Measurements from ENCODE around the gene GPR137.

The GPR137 gene

GRCh38 chr11:64248578-64248977, 37.1 kb upstream of the GPR137 start:
- TF ChIP-seq NFRKB (IDR thresholded peaks at IDR 0.05) (no peak), BHLHE40 (IDR thresholded peaks at IDR 0.05; ENCODE audit: borderline replicate concordance) (no peak)
- DNase-seq (ENCODE audit: extremely low spot score), result no peak
- POLR2A ChIA-PET, result interaction anchor here (3.8 to 8.9 kb wide), 3 partner anchors 9 to 21 kb away, joined by 18 to 78 read pairs (median 59); partner anchors contain the start of genes DNAJC4 and VEGFB
- CTCF ChIA-PET, result interaction anchor here (2.2 kb wide), 1 partner anchor 56 kb away, joined by 7 read pairs; no protein-coding TSS in a partner anchor

DNA sequence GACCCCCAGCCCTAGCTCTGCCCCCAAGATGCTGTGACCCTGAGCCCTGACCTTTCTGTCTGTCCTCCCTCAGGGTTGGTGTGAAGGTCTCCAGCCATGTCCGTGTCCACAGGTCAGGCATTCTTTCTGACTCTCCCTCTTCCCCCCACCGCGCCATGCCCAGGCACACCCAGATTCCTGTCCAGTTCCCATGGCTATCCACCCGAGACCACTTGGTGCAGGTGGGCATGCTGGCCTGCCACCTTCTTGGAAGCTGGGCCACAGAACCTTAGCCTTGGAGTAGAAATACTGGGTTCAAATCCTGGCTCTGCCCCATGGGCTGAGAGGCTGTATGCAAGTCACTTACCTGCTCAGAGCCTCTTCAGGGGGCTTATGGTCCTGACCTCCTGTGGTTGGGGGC, 36.6 kb upstream of the GPR137 start:
- TF ChIP-seq ZNF384 (IDR thresholded peaks at IDR 0.05) (no peak), LEF1 (IDR thresholded peaks at IDR 0.05; ENCODE audit: borderline replicate concordance) (no peak), L3MBTL2 (conservative IDR thresholded peaks at IDR 0.05) (no peak), HDGF (IDR thresholded peaks at IDR 0.05; ENCODE audit: borderline replicate concordance) (no peak), BHLHE40 (IDR thresholded peaks at IDR 0.05; ENCODE audit: borderline replicate concordance) (no peak), TARDBP (IDR thresholded peaks at IDR 0.05) (no peak), SUZ12 (IDR thresholded peaks at IDR 0.05) (no peak), CTBP1 (IDR thresholded peaks at IDR 0.05; ENCODE audit: borderline replicate concordance) (no peak), FOXM1 (IDR thresholded peaks at IDR 0.05; ENCODE audit: borderline replicate concordance) (no peak), FOXK2 (IDR thresholded peaks at IDR 0.05) (no peak), ELF4 (IDR thresholded peaks at IDR 0.05) (no peak), ARNT (IDR thresholded peaks at IDR 0.05) (no peak), FOXA1 (IDR thresholded peaks at IDR 0.05) (no peak), NFRKB (IDR thresholded peaks at IDR 0.05) (no peak), SP1 (IDR thresholded peaks at IDR 0.05) (no peak)
- TF ChIP-seq, protein P1, sequence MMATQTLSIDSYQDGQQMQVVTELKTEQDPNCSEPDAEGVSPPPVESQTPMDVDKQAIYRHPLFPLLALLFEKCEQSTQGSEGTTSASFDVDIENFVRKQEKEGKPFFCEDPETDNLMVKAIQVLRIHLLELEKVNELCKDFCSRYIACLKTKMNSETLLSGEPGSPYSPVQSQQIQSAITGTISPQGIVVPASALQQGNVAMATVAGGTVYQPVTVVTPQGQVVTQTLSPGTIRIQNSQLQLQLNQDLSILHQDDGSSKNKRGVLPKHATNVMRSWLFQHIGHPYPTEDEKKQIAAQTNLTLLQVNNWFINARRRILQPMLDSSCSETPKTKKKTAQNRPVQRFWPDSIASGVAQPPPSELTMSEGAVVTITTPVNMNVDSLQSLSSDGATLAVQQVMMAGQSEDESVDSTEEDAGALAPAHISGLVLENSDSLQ (IDR thresholded peaks at IDR 0.05), result no peak
- no peak for DNase-seq (ENCODE audit: extremely low spot score)
- ChIA-PET CTCF (interaction anchor here (2.2 kb wide), 1 partner anchor 55 kb away, joined by 7 read pairs; no protein-coding TSS in a partner anchor), POLR2A (interaction anchor here (1.7 to 8.9 kb wide), 3 partner anchors 13 to 21 kb away, joined by 8 to 78 read pairs (median 59); partner anchors contain the start of genes DNAJC4 and VEGFB)

DNA sequence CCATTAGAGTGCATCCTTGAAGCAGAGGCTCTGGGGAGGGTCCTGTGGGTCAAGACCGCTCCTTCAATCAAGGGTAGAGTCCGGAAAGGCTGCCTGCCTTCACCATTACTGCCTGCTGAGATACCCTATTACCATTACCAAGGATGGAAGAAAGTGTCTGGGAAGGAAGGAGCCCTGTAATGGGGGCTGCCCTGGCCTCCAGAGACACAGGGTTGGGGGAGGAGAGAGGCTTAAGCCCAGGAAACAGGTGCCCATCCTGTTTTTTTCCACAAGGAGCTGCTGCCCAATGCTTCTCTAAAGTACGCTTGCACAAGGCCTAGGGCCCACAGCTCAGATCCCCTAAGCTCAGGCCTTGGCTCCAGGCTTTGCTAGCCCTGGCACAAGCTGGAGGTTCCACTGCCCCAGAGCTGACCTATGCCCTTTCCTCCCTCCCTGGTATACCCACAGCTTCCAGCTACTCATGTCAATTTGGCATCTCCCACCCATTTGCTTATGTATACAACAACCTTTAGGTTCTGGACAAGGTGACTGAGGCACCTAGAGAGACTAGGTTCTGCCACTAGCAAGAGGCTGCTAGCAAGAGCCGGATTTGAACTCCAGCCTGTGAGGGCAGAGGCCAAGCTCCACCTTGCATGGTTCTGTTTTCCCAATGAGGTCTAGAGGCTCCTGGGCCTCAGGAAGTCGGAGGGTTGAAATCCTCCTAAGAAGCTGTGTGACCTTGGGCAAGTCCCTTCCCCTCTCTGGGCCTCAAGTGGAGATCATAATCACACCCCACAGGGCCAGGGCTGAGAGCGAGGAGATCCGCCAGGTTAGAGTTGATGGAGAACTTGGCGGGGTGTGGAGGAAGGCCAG, 35.9 kb upstream of the GPR137 start:
- no peak for TF ChIP-seq LEF1 (IDR thresholded peaks at IDR 0.05; ENCODE audit: borderline replicate concordance)
- no peak for DNase-seq (ENCODE audit: extremely low spot score)
- CTCF ChIA-PET, result interaction anchor here (0.7 to 3.3 kb wide), 4 partner anchors 16 to 68 kb away, joined by 3 to 14 read pairs (median 5); partner anchors contain the start of gene FERMT3
- POLR2A ChIA-PET, result interaction anchor here (0.6 to 8.9 kb wide), 7 partner anchors 8 to 68 kb away, joined by 3 to 78 read pairs (median 5); partner anchors contain the start of genes FKBP2, PRDX5, STIP1 and TRMT112

DNA sequence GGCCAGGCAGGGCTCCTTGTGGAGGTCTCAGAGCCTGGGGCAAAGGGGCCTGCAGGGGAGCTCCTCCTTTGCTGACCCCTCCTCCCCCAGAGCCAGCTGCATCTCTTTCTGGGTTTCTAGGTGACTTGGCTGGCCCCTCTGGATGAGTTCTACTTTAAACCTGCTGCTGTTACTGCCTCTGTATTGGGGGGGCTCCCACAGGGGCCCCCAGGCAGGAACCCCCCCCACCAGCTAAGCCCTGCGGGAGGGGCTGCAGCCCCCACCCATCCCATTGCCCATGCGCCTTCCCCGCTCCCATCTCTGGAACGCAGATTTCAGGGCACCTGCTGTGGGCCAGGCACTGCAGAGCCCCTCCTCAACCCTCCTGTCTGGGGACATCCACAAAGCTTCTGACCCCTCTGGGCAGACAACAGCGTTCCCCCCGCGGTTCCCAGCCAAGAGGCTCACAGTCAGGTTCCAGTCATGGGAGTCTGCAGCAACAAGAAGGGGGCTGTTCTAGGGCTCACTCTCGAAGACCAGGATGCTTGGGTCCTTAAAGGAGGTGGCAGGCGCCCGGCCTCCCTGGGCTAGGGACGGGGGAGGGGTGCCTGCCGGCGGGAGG, 35.1 kb upstream of the GPR137 start:
- POLR2A ChIA-PET, result interaction anchor here (0.6 to 8.9 kb wide), 8 partner anchors 9 to 85 kb away, joined by 3 to 78 read pairs (median 4); partner anchors contain the start of genes FKBP2, PRDX5, STIP1 and TRMT112
- CTCF ChIA-PET, result interaction anchor here (0.6 to 3.3 kb wide), 7 partner anchors 17 to 54 kb away, joined by 3 to 14 read pairs (median 7); partner anchors contain the start of genes ESRRA and FERMT3
- DNase-seq (ENCODE audit: extremely low spot score), result no peak
- no peak for TF ChIP-seq CTBP1 (IDR thresholded peaks at IDR 0.05; ENCODE audit: borderline replicate concordance)
- TF ChIP-seq ZNF384 (IDR thresholded peaks at IDR 0.05), result no peak
- no peak for TF ChIP-seq BHLHE40 (IDR thresholded peaks at IDR 0.05; ENCODE audit: borderline replicate concordance)

GRCh38 chr11:64251016-64251752, 34.5 kb upstream of the GPR137 start, which contains the start of gene PLCB3:
PLCB3 (plus strand) TSS chr11:64251530; CDS start chr11:64251650, 120 bp downstream.
- DNase-seq (ENCODE audit: extremely low spot score), result peak; percentile 83
- POLR2A ChIA-PET, result interaction anchor here (0.8 to 8.9 kb wide), 7 partner anchors 12 to 86 kb away, joined by 3 to 78 read pairs (median 3); partner anchors contain the start of genes PRDX5, STIP1 and TRMT112
- CTCF ChIA-PET, result interaction anchor here (0.6 to 3.3 kb wide), 8 partner anchors 16 to 53 kb away, joined by 3 to 14 read pairs (median 4); partner anchors contain the start of genes ESRRA, FERMT3, NUDT22 and TRPT1
- TF ChIP-seq SUZ12 (IDR thresholded peaks at IDR 0.05), result no peak
- TF ChIP-seq HDGF (IDR thresholded peaks at IDR 0.05; ENCODE audit: borderline replicate concordance), result no peak
- no peak for TF ChIP-seq SP1 (IDR thresholded peaks at IDR 0.05)
- TF ChIP-seq TARDBP (IDR thresholded peaks at IDR 0.05), result no peak
- no peak for TF ChIP-seq ARNT (IDR thresholded peaks at IDR 0.05)
- TF ChIP-seq CTBP1 (IDR thresholded peaks at IDR 0.05; ENCODE audit: borderline replicate concordance), result no peak

GRCh38 chr11:64251753-64252002, 34.0 kb upstream of the GPR137 start:
- CTCF ChIA-PET, result interaction anchor here (0.6 to 3.3 kb wide), 7 partner anchors 16 to 1101 kb away, joined by 3 to 14 read pairs (median 5); partner anchors contain the start of genes ESRRA, FERMT3, NUDT22 and TRPT1
- TF ChIP-seq FOXK2 (IDR thresholded peaks at IDR 0.05), result no peak
- TF ChIP-seq ELF4 (IDR thresholded peaks at IDR 0.05), result no peak
- no peak for TF ChIP-seq FOXA1 (IDR thresholded peaks at IDR 0.05)
- no peak for TF ChIP-seq ARNT (IDR thresholded peaks at IDR 0.05)
- TF ChIP-seq, protein P1 (IDR thresholded peaks at IDR 0.05), result no peak
- TF ChIP-seq SUZ12 (IDR thresholded peaks at IDR 0.05), result no peak
- TF ChIP-seq TARDBP (IDR thresholded peaks at IDR 0.05), result no peak
- TF ChIP-seq SP1 (IDR thresholded peaks at IDR 0.05), result no peak
- no peak for DNase-seq (ENCODE audit: extremely low spot score)
- POLR2A ChIA-PET, result interaction anchor here (0.8 to 8.9 kb wide), 3 partner anchors 12 to 67 kb away, joined by 3 to 78 read pairs (median 3); no protein-coding TSS in a partner anchor

Measured in HEK293T (cell line).